HG02981 (cell line): ENCODE results near the gene TAF4B.
"Not testable (repeated sequence)": the region's sequence is repeated elsewhere in the genome, so short reads cannot be mapped to it uniquely, and the experiment has no call there.

Experiments
- ATAC-seq: cut with Tn5 transposase; IDR thresholded peaks from one replicate; pipeline ENCODE4 v1.9.1; 2021; ENCODE audit warnings: mild to moderate bottlenecking, moderate library complexity; ENCODE audit not compliant: unreplicated experiment

TAF4B gene

GRCh38 chr18:26230497-26230896, 4.3 kb downstream of the TAF4B start:
- no peak for ATAC-seq

DNA sequence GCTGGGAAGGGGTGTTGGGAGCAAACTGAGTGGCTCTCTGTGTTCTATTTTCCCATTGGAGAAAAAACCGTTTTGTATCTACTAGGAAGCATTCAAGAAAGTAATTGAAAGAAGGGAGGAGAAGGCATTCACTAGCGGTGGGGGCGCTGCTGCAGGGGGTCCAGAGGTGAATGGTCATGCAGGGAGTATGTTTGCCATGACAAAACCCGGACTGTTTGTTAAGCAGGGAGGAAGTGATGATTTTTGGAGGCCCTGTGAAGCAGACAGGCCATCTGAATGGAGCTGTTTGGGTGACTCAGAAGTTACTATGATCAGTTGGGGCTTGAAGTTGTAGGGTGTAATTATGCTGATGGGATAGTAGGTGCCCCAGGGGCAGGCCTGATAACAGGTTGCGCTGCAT, 7.0 kb downstream of the TAF4B start:
- no peak for ATAC-seq

GRCh38 chr18:26237363-26237762, 11.1 kb downstream of the TAF4B start:
- not testable (repeated sequence) for ATAC-seq

DNA sequence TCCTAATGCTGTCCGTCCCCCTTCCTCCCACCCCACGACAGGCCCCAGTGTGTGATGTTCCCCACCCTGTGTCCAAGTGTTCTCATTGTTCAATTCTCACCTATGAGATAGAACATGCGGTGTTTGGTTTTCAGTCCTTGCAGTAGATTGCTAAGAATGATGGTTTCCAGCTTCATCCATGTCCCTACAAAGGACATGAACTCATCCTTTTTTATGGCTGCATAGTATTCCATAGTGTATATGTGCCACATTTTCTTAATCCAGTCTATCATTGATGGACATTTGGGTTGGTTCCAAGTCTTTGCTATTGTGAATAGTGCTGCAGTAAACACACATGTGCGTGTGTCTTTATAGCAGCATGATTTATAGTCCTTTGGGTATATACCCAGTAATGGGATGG, 12.5 kb downstream of the TAF4B start:
- ATAC-seq, result not testable (repeated sequence)

GRCh38 chr18:26242392-26242791, 16.1 kb downstream of the TAF4B start:
- not testable (repeated sequence) for ATAC-seq

GRCh38 chr18:26245434-26245833, 19.2 kb downstream of the TAF4B start:
- not testable (repeated sequence) for ATAC-seq

GRCh38 chr18:26252411-26252810, 26.2 kb downstream of the TAF4B start:
- ATAC-seq, result no peak

DNA sequence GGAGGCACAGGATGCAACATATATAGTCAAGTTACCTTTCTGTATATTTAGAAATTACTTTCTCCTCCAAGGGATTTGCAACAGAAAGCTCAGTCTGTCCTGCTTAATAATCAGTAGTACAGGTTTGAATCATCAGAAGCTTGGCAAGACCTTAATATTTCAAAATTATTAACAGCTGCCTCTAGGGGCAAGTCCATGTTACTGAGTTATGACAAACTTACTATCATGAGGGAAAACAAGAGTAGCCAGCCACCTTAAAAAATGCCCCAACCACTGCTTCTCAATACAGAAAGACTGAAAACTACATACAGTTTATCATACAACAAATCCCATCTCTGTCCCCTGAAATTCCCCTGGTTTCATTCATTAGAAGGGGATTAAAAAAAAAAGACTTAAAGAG, 28.6 kb downstream of the TAF4B start:
- ATAC-seq, result not testable (repeated sequence)

GRCh38 chr18:26255695-26256622, 29.7 kb downstream of the TAF4B start:
- ATAC-seq, result no peak

DNA sequence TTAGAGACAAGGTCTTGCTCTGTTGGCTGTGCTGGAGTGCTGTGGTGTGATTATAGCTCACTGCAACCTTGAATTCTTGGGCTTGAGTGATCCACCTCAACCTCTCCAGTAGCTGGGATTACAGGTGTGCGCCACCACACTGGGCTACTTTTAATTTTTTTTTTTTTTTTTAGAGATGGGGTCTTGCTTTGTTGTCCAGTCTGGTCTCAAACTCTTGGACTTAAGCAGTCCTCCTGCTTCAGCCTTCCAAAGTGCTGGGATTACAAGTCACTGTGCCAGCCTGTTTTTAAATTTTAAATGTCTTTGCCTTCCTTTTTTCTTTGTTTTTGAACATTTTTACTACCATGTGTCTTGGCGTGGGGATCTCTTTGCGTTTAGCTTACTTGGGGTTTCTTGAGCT, 32.5 kb downstream of the TAF4B start:
- ATAC-seq, result no peak

DNA sequence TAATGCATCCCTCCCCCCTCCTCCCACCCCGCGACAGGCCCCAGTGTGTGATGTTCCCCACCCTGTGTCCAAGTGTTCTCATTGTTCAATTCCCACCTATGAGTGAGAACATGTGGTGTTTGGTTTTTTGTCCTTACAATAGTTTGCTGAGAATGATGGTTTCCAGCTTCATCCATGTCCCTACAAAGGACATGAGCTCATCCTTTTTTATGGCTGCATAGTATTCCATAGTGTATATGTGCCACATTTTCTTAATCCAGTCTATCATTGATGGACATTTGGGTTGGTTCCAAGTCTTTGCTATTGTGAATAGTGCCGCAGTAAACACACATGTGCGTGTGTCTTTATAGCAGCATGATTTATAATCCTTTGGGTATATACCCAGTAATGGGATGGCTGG, 33.2 kb downstream of the TAF4B start:
- not testable (repeated sequence) for ATAC-seq

- no peak for ATAC-seq
These were observed 35.9 kb downstream of the TAF4B start for GRCh38 chr18:26262156-26262555.

- no peak for ATAC-seq
These were observed 41.2 kb downstream of the TAF4B start for GRCh38 chr18:26267357-26267930.

GRCh38 chr18:26268454-26268853, 42.2 kb downstream of the TAF4B start:
- no peak for ATAC-seq

GRCh38 chr18:26271917-26272549, 45.8 kb downstream of the TAF4B start:
- ATAC-seq, result no peak

DNA sequence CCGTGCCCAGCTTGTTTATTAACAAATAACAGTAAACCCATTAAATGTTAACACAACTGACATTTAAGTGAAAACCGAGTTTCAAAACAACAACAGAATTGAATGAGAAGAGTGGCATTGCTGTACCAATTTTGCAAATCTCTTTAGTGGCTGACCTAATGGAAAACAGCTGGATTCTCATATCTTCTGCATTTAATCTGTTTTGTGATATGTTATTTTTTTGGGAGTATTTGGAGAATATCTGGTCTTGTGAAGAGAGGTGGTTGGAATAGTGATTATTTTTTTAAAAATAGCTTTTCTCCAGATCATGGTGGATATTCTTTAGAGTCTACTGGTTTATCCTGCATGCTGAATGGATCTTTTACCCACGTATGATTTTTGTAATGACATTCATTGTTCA, 51.1 kb downstream of the TAF4B start:
- ATAC-seq, result no peak

GRCh38 chr18:26279428-26279827, 53.2 kb downstream of the TAF4B start:
- ATAC-seq, result no peak

DNA sequence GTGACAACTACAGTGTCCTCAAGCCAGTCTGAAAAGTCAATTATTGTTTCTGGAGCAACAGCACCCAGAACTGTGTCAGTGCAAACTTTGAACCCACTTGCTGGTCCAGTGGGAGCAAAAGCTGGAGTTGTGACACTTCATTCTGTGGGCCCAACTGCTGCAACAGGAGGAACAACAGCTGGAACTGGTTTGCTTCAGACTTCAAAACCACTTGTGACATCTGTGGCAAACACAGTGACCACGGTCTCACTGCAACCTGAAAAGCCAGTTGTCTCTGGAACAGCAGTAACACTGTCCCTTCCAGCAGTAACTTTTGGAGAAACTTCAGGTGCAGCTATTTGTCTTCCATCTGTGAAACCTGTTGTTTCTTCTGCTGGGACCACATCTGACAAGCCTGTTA, 59.8 kb downstream of the TAF4B start:
- no peak for ATAC-seq

DNA sequence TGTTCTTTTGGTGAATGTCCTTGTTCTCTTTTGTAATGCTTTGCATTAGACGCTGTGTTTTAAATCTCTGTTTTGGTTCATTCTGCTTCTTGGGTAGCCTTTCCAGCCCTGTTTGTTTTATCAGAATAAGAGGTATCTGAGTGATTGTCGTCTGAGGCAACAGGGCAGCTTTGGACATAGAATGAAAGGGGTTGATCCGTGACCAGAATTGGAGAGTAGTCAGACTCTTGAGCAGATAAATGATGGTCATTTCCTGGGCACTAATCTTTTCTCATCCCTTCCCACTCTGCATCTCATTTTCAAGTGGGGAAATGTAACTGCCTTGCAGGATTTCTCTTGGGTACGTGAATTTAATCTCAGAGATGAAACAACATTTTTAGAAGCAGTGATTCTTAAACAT, 61.4 kb downstream of the TAF4B start:
- no peak for ATAC-seq

DNA sequence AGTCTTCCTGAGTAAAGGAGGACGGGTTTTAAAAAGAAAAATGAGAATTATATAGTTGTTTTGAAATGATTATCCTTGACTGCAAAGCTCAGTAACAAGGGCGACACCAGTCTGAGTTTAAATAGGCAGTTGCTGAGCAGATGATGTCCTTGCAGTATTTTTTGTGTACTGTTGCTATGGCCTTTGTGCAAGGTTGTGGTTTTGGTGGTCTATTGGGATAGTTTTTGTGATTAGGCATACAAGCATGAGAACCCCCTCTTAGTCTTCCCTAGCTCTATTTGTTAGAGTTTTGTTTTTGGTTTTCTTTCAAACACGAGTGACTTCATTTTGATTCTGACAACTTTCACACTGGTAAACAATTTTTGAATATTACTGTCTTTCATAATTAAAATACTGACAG, 64.1 kb downstream of the TAF4B start:
- no peak for ATAC-seq

DNA sequence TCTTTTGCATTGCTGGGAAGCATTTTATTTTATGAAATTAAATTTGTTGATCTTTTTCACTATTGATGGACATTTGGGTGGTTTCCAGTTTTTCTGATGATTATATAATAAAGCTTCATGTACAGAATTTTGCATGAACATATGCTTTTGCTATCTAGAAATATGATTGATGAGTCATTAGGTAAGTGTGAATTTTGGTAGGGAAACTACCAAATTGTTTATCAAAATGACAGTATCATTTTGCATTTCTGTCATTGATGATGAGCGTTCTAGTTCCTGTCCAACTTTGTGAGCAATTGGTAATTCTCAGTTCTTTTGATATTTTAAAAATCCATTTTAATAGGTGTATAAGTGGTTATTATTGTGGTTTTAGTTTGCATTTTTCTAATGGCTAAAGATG, 67.7 kb downstream of the TAF4B start:
- no peak for ATAC-seq

- ATAC-seq, result no peak
These were observed 71.9 kb downstream of the TAF4B start for GRCh38 chr18:26298107-26298506.
